GM18858 (cell line): ENCODE results near the gene RALGDS.
"Not testable (repeated sequence)": the region's sequence is repeated elsewhere in the genome, so short reads cannot be mapped to it uniquely, and the experiment has no call there.

Experiments
- ATAC-seq: cut with Tn5 transposase; IDR thresholded peaks from one replicate; pipeline ENCODE4 v1.9.1; 2021; ENCODE audit not compliant: unreplicated experiment

RALGDS gene

GRCh38 chr9:133121198-133121914, at the start of gene RALGDS:
RALGDS (minus strand) TSS chr9:133121240; CDS start chr9:133121154, 86 bp downstream.
- ATAC-seq, result peak; percentile 35

DNA sequence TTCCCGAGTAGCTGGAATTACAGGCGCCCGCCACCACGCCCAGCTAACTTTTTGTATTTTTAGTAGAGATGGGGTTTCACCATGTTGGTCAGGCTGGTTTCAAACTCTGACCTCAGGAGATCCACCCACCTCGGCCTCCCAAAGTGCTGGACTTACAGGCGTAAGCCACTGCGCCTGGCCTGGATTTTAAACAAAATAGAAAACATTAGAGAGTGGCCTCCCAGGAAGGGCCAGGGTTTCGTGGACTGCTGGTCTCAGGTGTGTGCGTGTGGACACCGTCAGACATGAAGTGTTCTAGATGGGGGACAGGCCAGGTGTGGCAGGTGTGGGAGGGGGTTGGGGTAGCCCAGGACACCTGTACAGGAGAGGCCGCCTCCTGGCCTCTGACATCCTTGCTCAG, 49.7 kb upstream of the RALGDS start:
- ATAC-seq, result no peak

- ATAC-seq, result not testable (repeated sequence)
Observed at GRCh38 chr9:133169687-133170086, 48.6 kb upstream of the RALGDS start.

DNA sequence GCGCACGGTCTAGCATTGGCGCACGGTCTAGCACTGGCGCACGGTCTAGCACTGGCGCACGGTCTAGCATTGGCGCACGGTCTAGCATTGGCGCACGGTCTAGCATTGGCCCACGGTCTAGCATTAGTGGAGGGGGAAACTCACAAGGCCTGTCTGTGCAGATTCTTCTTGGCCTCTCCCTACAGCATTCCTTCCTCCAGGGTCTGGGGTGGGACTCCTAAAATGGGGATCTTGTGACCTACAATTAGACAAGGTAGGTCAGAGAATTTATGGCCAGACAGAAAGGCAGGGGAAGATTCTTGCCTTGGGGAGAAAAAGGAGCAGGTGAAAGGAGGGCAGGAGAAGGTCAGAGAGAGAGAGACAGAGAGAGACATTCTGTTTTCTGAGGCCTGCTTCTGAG, 48.1 kb upstream of the RALGDS start:
- no peak for ATAC-seq

GRCh38 chr9:133168432-133168831, 47.4 kb upstream of the RALGDS start:
- ATAC-seq, result no peak

GRCh38 chr9:133167769-133168168, 46.7 kb upstream of the RALGDS start:
- ATAC-seq, result no peak

GRCh38 chr9:133167096-133167730, 46.2 kb upstream of the RALGDS start:
- no peak for ATAC-seq

GRCh38 chr9:133166392-133166791, 45.4 kb upstream of the RALGDS start:
- no peak for ATAC-seq

- no peak for ATAC-seq
Observed at GRCh38 chr9:133165452-133165730, 44.4 kb upstream of the RALGDS start.

- no peak for ATAC-seq
Observed at GRCh38 chr9:133164191-133164590, 43.2 kb upstream of the RALGDS start.

GRCh38 chr9:133163504-133164172, 42.6 kb upstream of the RALGDS start, which contains the start of gene GBGT1:
GBGT1 (minus strand) TSS chr9:133163914; CDS start chr9:133162412, 1,502 bp downstream.
- no peak for ATAC-seq

GRCh38 chr9:133162861-133163503, 41.9 kb upstream of the RALGDS start:
- no peak for ATAC-seq

GRCh38 chr9:133161547-133161950, 40.5 kb upstream of the RALGDS start:
- no peak for ATAC-seq

GRCh38 chr9:133160742-133161546, 39.9 kb upstream of the RALGDS start:
- no peak for ATAC-seq

- no peak for ATAC-seq
Observed at GRCh38 chr9:133158695-133159094, 37.7 kb upstream of the RALGDS start.

DNA sequence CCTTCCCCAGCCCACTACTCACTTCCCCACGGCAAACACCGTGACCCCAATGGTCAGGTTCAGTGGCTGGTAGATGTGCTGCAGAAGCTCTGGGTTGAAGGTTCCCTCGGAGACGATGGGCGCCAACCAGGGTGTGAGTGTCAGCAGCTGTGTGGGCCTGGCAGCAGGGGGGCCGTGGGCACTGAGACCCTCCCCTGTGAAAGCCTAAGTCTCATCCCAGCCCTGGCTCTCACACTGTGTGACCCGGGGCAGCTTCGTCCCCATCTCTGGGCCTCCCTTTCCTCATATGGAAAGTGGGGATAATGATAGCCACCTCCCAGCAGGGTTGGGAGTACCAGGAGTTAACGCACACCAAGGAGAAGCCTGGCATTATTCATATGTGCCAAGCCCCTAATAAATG, 34.1 kb upstream of the RALGDS start:
- ATAC-seq, result no peak

DNA sequence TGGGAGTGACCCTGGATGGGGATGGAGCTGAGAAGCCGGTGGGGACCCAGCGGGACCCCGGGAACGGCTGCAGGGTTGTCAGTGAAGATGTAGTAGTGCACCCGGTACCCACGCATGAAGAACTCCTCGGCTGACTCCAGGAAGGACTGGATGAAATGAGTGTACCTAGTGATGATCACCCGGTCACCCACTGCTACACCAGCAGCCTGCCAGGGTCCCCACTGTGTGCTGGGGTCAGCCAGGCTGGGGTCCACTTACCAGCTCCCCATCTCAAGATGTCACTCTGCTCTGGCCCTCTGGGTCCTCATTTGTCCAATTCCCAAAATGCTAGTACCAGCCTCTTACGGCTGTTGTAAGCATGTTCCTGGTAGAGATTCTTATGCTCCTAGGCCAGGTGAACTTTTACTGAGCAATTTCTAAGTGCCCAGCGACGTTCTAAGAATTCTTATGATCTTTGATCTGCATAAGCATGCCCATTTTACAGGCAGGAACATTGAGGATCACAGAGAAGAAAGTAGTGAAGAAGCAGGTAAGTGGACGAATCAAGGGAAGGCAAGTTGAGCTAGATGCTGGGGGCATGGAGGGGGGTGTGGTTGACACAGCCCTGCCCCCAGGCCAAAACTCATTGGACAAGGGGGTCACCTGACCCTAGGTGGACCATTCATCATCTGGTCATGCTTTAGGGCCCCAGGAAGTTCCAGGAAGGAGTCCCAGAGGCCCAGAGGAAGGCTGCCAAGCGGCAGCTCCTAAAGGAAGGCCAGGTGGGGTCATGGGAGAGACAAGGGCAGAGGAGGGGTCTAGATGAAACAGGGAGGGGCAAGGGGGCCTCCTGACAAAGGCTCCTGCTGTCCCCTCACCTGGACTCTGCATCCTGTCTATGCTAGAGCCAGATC, 33.3 kb upstream of the RALGDS start:
- no peak for ATAC-seq

- ATAC-seq, result no peak
Observed at GRCh38 chr9:133153227-133154096, 32.4 kb upstream of the RALGDS start.
